Motor neuron (in vitro differentiated cells): ENCODE data around the gene GINS3. TPM values are rescaled to one million over a fixed set of nuclear protein-coding genes. Genes with fewer than 3 reads are reported as not detected.

Experiments used
- ATAC-seq, 8 experiments: fragments of 200-7000 bp; cut with Tn5 transposase; replicated peaks in 6 of 8; 2 replicates each; pipeline ENCODE4 v1.8.0; 2021; ENCODE audit warnings: mild to moderate bottlenecking in 8 of 8, moderate library complexity in 8 of 8
- H3K27ac ChIP-seq, 2 donors: fragments of 250-450 bp; sonication (Bioruptor Pico); 2 replicates each; pipeline ENCODE4 v1.9.0; 2021; ENCODE audit warnings: antibody characterized with exemption in 2 of 2, mild to moderate bottlenecking in 2 of 2, moderate library complexity in 1 of 2
- H3K4me1 ChIP-seq, 2 donors: fragments of 250-450 bp; sonication (Bioruptor Pico); replicated peaks in 1 of 2; 2 replicates each; pipeline ENCODE4 v1.6.1; 2021; ENCODE audit warnings: antibody characterized with exemption in 2 of 2, mild to moderate bottlenecking in 2 of 2, moderate library complexity in 1 of 2
- H3K4me3 ChIP-seq, 5 donors: fragments of 250-450 bp; sonication (Bioruptor Pico); 2 replicates each; pipeline ENCODE4 v1.9.0; 2021; ENCODE audit warnings: antibody characterized with exemption in 5 of 5, mild to moderate bottlenecking in 5 of 5, moderate library complexity in 4 of 5
- WGBS, 10 experiments: fragments of 450-650 bp; shearing (Covaris generic); methylation state at CpG; one replicate each; pipeline ENCODE4 v1.0.0; 2022; 5-methylcytosine and 5-hydroxymethylcytosine counted together
- in situ Hi-C, 9 experiments: fragments of 400-800 bp; cut with MboI; loops; one replicate each; pipeline ENCODE4 v1.15.0; 2021; ENCODE audit warnings: low sequenced_read_pairs in 9 of 9, low pct_unique_long_range_greater_than_20kb in 2 of 9; ENCODE audit not compliant: unreplicated experiment in 9 of 9
- total RNA-seq, 8 experiments: library from RNA; unstranded; fragments of 300-600 nt; gene quantifications; 2 replicates each; pipeline versions ENCODE4 v1.2.3 to v1.2.4, GENCODE V29; 2022

GINS3 gene
- total RNA-seq, 8 experiments from 2014 or later, result 1.7 to 13.6 (median 6.0) TPM

GRCh38 chr16:58442547-58442946 lies 50.3 kb downstream of the GINS3 start:
- ATAC-seq, result no peak
- in situ Hi-C loops, result no loop called here

GRCh38 chr16:58443783-58444182 lies 51.5 kb downstream of the GINS3 start:
- Histone ChIP-seq H3K4me3 (no peak overlapping the region), H3K4me1 (peaks cover 0 to 4% of the 10 kb centered on the region in 2 donors), H3K27ac (no peak overlapping the region)
- in situ Hi-C loops, result no loop called here
- peak in 2 of 8 experiments; percentile 14 to 21 for ATAC-seq
- WGBS, 10 experiments, result 7 to 100% (median 75%) methylated on average over 1 to 4 of the region's 4 CpGs; no CpG with 5 or more reads in 1 of the 10 experiments

More at GRCh38 chr16:58442547-58442946, 50.3 kb downstream of the GINS3 start:
- H3K4me3 ChIP-seq, result no peak overlapping the region
- WGBS, 10 experiments, result 13 to 80% (median 47%) methylated on average over 1 to 4 of the region's 5 CpGs; no CpG with 5 or more reads in 2 of the 10 experiments
- no peak overlapping the region for H3K27ac ChIP-seq
- no peaks in the 10 kb centered on the region for H3K4me1 ChIP-seq

GRCh38 chr16:58444265-58444664 lies 52.0 kb downstream of the GINS3 start:
- Histone ChIP-seq H3K4me3 (no peak overlapping the region), H3K27ac (no peak overlapping the region), H3K4me1 (peaks cover 0 to 8% of the 10 kb centered on the region in 2 donors)
- 0 to 83% (median 81%) methylated on average over 1 to 2 of the region's 2 CpGs; no CpG with 5 or more reads in 5 of the 10 experiments for WGBS, 10 experiments
- ATAC-seq, result peak in 3 of 8 experiments; percentile 27 to 92 (median 86)
- in situ Hi-C loops, result no loop called here

- Histone ChIP-seq H3K4me1 (peaks cover 22 to 28% of the 10 kb centered on the region in 2 donors), H3K4me3 (no peak overlapping the region), H3K27ac (no peak overlapping the region)
- WGBS, 10 experiments, result 0 to 60% (median 0%) methylated on average over 1 to 2 of the region's 2 CpGs; no CpG with 5 or more reads in 3 of the 10 experiments
- ATAC-seq, result peak in 5 of 8 experiments; percentile 66 to 72 (median 70)
- in situ Hi-C loops, result no loop called here
Measured at GRCh38 chr16:58448890-58449289, 56.6 kb downstream of the GINS3 start.

- no peak for ATAC-seq
- 60 to 100% (median 87%) methylated on average over 1 to 4 of the region's 4 CpGs; no CpG with 5 or more reads in 3 of the 10 experiments for WGBS, 10 experiments
- Histone ChIP-seq H3K4me1 (peaks cover 22 to 28% of the 10 kb centered on the region in 2 donors), H3K4me3 (no peak overlapping the region), H3K27ac (no peak overlapping the region)
- in situ Hi-C loops, result no loop called here
Measured at GRCh38 chr16:58449306-58449705, 57.0 kb downstream of the GINS3 start.

- H3K4me1 ChIP-seq, result peaks cover 22 to 28% of the 10 kb centered on the region in 2 donors
- ATAC-seq, result no peak
- 60 to 100% (median 87%) methylated on average over 1 to 5 of the region's 5 CpGs; no CpG with 5 or more reads in 2 of the 10 experiments for WGBS, 10 experiments
- in situ Hi-C loops, result no loop called here
- no peak overlapping the region for H3K4me3 ChIP-seq
- H3K27ac ChIP-seq, result no peak overlapping the region
Measured at GRCh38 chr16:58449768-58450167, 57.5 kb downstream of the GINS3 start.

GRCh38 chr16:58450590-58450989 lies 58.3 kb downstream of the GINS3 start:
- 67 to 100% (median 83%) methylated on average over 2 to 7 of the region's 7 CpGs for WGBS, 10 experiments
- in situ Hi-C loops, result no loop called here
- peaks cover 22 to 28% of the 10 kb centered on the region in 2 donors for H3K4me1 ChIP-seq

GRCh38 chr16:58451265-58451689 lies 59.0 kb downstream of the GINS3 start:
- peaks cover 22 to 28% of the 10 kb centered on the region in 2 donors for H3K4me1 ChIP-seq
- ATAC-seq, result peak; percentile 29 to 78 (median 58)
- H3K27ac ChIP-seq, result peak overlapping the region in 1 of 2 donors; percentile 65
- H3K4me3 ChIP-seq, result no peak overlapping the region
- in situ Hi-C loops, result no loop called here
- 0 to 40% (median 17%) methylated on average over 1 of the region's 3 CpGs; no CpG with 5 or more reads in 7 of the 10 experiments for WGBS, 10 experiments

More at GRCh38 chr16:58450590-58450989, 58.3 kb downstream of the GINS3 start:
- ATAC-seq, result no peak
- H3K4me3 ChIP-seq, result no peak overlapping the region
- H3K27ac ChIP-seq, result no peak overlapping the region

- 0 to 100% (median 44%) methylated on average over 1 of the region's 1 CpG; no CpG with 5 or more reads in 3 of the 10 experiments for WGBS, 10 experiments
- peak; percentile 79 to 94 (median 85) for ATAC-seq
Measured at GRCh38 chr16:58451945-58452401, 59.7 kb downstream of the GINS3 start.

GRCh38 chr16:58452640-58453039 lies 60.4 kb downstream of the GINS3 start:
- no peak for ATAC-seq
- H3K4me1 ChIP-seq, result peaks cover 22 to 28% of the 10 kb centered on the region in 2 donors
- WGBS, 10 experiments, result 93 to 100% (median 100%) methylated on average over 1 to 3 of the region's 3 CpGs; no CpG with 5 or more reads in 6 of the 10 experiments
- in situ Hi-C loops, result no loop called here
- H3K4me3 ChIP-seq, result no peak overlapping the region
- H3K27ac ChIP-seq, result no peak overlapping the region

More at GRCh38 chr16:58451945-58452401, 59.7 kb downstream of the GINS3 start:
- peak overlapping the region in 1 of 2 donors; percentile 62 for H3K27ac ChIP-seq
- in situ Hi-C loops, result no loop called here
- H3K4me1 ChIP-seq, result peaks cover 22 to 28% of the 10 kb centered on the region in 2 donors
- no peak overlapping the region for H3K4me3 ChIP-seq

- H3K4me1 ChIP-seq, result peaks cover 20 to 24% of the 10 kb centered on the region in 2 donors
- WGBS, 10 experiments, result 72 to 100% (median 83%) methylated on average over 1 to 2 of the region's 2 CpGs; no CpG with 5 or more reads in 5 of the 10 experiments
- no peak for ATAC-seq
- H3K4me3 ChIP-seq, result no peak overlapping the region
- H3K27ac ChIP-seq, result no peak overlapping the region
- in situ Hi-C loops, result no loop called here
Measured at GRCh38 chr16:58454178-58454577, 61.9 kb downstream of the GINS3 start.

- ATAC-seq, result no peak
- in situ Hi-C loops, result no loop called here
- Histone ChIP-seq H3K4me1 (peaks cover 20 to 27% of the 10 kb centered on the region in 2 donors), H3K27ac (no peak overlapping the region), H3K4me3 (no peak overlapping the region)
- WGBS, 10 experiments, result 13 to 93% (median 80%) methylated on average over 1 to 5 of the region's 5 CpGs; no CpG with 5 or more reads in 7 of the 10 experiments
Measured at GRCh38 chr16:58454856-58455255, 62.6 kb downstream of the GINS3 start.
